T-helper 1 cell treated with Interleukin-12 subunit alpha and Interleukin-12 subunit beta and Interleukin-4 antibody, amounts not matched to agents 30 ng/mL and 1 ng/mL, for 36 hours (primary cell): ENCODE data around the gene EDAR. TPM values are rescaled to one million over a fixed set of nuclear protein-coding genes. Genes with fewer than 3 reads are reported as not detected.

ENCODE experiments used
- intact Hi-C: fragments of 100-400 bp; cut with micrococcal nuclease; formaldehyde crosslinking; loops from one replicate; pipeline ENCODE4 v1.15.1; 2024
- total RNA-seq: library from RNA; stranded (reverse); gene quantifications from 2 replicates; pipeline ENCODE4 v1.2.3, GENCODE V29; 2022

The EDAR gene
- total RNA-seq, 1 donor from 2014 or later: 0.07 TPM

DNA sequence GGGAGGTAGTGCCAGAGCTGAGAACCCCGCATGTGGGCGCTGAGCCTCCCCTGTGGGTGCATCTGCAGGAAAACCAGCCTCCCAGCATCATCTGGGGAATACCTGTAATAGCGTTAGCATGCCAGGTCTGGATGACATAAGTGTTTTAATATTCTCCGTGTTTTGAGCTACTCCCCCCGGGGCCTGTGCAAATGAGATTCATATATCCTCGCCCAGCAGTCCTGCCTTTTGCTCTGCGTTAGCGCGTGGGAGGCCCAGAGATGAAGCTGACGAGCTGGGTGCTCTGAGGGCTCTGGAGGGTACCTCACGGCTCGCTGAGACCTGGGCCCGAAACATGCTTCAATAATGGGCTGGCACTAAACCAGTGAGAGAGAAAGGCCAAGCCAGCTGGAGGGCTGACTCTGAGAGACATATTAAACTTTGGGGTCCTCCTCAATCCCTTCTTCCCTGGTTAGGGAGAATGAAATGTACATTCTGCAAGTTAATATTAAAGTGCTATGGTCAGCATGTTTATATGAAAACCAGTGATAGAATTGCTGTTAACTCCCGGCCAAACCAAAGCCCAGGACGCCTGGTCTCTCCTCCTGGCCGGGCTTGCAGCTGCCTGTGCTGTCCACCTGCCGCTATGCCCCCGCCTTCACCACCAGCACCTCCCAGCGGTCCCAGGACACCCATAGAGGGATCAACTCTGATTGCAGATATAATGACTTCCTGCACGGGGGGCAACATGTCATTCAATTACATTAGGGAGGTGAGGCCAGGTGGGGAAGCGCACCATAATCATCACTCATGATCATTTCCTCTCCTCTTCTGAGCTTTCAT is 77.0 kb downstream of the EDAR start:
- intact Hi-C loops: no loop called here

DNA sequence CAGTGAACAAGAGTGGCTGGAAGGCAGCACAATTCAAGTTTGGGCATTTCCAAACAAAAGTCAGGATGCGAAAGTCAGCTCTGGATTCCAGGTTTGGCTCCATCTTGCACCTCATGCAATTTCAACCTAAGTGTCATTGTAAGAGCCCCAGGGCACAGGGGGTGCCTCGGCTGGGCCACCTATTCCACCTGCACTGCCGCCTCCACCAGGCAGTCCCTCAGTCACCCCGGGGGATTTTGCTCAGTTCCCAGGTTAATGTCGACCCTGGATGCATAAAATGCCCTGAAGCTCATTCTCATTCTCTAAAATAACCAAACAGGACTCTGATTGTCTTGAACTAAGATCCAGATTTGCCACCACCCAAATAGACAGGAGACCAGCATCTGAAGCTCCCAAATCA is 77.6 kb downstream of the EDAR start:
- intact Hi-C loops: no loop called here

DNA sequence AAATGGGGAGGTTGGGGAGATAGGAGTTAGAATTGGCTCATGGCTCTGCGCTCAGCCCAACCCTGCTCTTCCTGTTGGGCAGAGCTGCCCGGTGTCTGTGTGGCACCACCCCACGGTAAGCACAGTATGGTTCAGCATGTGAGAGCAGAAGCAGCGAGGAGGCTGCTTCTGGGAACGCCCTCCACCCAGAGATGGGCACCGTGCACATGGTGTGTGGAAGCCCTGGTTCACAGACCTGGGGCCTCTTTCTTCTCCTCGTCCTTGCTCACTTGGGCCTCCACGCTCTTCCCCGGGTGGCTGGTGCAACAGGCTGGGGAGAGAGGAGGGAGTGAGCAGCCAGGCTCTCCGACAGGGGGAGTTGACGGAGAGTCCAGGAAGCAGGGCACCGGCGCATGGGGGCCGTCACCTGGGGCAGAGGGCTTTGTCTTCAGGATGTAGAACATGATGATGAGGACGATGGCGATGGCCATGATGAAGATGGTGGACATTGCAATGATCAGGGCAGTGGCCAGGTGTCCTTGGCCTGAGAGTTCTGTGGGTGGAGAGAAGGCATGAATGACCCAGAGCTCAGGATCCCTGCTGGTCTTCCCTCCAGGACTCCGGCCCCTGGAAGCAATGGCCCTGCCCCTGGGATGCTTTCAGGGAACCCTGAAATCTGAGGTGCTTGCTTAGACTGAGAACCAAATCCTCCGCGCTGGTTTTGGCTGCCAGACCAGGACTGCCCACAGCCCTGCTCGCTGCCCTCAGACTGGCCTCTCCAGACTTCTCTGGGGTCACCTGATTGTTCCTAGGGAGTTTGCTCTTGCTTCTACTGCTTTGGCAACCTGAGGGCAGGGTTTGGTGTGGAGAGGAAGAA is 78.3 kb downstream of the EDAR start:
- intact Hi-C loops: no loop called here

DNA sequence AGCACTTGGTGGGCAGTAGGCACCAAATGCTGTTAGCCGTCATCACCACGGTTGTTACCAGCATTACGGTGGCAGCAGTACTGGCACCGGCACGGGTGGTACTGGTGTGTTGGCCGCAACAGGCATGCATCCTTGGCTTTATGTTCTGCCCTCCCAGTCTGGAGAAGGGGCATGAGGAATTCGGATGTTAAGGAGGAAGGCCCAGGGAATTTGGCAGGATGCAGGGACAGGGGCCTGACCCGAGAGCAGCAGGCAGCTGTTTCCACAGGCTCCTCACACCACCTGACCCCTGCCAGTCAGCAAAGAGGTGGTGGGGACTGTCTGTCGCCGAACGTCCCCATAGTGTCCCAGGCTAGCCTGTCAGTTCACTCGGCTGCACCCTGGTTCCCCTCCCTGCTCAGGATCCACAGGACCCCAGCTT is 79.0 kb downstream of the EDAR start:
- intact Hi-C loops: no loop called here

DNA sequence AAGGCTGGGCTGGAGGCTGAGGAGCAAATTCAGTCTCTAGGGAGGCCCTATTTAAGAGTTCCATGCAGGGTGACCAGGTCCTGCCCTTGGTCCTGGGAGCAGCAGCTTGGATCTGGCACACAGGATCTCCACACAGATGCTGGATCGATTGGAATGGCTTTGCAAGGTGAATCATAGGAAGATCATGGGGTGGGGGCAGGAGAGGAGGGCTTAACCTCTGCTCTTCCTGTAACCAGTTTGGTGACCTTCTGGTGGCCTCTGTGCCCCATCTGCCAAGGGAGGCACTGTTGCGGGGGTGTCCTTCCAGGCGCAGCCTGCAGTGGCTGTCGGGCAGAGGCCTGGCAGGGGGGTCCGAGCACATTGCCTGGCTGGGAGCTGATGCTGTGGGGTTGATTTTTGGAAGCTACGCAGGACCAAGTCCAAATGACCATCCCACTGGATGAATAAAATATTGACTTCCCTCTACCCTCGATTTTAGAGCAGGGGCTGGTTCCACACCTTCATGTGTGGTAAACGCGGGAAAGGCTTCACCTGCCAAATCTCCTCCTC is 79.7 kb downstream of the EDAR start:
- intact Hi-C loops: no loop called here

DNA sequence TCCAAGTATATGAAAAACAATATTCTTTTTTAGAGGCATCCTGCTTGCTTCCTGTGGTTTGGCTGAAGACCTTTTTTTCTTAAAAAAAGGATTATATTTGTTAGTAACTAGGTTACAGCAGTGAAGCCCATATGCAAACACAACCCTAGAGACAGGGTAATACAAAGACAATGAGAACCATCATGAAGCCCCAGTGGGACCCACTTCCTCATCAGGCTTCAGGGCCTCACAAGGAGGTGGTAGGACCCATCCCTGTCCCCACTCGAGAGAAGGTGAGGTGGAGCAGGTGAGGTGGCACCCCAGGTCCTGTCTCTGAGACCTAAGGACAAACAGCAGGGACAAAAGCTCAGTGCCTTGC is 80.3 kb downstream of the EDAR start:
- intact Hi-C loops: no loop called here

DNA sequence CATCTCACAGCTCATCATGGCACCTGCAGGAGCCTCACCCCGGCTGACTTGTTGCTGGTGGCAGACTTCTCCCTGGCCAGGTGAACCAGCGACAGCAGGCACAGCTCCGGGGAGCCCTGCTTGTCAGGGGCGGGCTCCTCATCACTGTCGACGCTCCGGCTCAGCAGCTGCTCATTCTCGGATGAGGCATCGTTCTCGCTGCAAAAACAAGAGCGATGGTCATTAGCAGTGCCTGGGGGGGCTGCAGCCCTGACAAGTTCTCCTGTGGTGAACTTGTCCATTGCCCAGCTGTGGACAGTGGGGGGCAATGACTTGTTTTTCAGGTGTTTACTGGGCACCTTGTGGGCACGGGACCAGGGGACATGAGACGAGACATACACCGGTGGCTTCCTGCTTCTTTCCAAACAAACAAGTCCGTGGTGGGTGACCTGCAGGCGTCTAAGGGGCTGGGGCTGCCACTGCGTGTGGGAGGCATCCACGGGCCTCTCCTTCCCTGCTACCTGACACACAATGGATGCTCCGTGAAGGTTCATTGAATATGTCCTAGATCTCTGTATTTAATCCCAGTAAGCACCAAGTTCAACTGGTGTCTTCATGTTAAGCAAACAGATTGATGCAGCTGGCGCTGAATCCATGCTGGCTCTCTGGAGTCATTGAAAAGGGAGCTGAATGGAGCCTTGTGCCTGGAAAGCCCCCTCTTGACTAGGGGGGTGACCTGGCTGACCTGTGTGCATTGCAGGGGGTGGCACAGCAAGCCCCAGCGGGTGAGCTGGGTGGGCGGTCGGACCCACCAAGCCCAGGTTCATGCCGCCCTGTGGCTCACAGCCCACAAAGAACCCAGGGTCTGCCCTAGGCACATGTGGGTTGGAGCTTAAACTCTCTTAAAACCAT is 81.0 kb downstream of the EDAR start:
- intact Hi-C loops: no loop called here

DNA sequence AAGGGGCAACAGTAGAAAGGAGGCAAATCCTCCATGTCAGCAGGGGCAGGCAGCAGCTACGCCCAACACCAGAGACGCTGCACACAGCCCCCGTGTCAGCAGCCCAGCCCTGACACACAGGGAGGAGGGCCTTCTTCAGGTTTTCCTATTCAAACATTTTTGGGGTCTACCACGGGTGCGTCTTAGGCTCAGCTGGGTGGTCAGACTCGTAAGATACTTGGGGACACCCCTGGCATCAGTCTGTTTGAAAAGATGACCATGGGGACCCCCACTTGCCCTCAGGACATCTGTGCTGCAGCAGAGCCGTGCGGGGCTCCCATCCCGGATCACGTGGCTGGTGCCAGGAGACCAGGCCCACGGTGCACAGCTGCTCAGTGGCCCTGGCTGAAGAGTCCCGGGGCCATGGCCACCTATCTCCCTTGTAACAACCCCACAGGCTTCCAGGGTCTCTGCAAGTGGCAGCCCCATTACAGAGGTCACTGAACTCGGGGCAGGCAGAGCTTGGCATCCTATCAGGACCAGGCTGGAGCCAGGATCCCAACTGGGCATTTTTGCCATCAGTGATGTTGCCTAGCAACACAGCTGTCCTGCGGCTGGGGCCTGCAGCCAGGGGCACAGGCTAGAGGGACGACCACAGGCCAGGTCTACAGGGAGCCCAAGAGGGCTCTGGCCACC is 82.5 kb downstream of the EDAR start:
- intact Hi-C loops: no loop called here

DNA sequence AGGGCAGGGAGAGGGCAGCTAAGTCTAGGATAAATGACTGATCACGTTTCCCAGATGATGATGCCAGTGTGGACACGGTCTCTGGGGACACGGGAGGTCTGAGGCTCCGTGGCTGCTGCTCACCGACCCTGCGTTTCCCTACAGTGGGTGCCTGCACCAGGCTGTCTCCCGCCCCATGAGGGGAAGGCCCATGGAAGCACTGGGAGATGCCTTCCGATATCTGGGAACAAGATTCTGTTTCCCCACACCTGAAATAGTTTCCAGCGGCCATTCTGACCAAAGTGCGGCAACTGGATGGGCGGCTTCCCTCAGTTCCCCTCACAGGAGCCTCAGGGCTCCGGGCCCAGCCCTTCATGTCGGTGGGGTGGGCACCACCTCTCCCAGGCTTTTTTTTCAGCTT is 83.1 kb downstream of the EDAR start:
- intact Hi-C loops: no loop called here

DNA sequence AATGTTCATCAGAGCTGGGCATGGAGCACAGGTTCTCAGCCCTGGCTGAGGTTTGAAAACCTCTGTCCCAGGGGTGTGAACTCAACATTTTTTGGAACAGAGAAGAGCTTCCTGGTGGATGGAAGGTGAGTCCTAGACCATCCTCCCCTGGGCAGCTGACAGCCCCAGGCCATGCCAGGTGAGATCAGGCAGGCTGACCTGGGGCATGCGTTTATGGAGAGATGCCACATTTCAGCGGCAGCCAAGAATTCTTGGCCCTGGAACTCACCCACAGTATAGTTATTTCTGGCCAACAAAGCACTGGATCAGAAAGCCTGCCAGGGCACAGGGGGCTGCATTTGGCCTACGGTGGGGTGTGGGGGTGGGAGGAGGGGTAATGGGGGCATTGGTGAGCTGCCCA is 83.8 kb downstream of the EDAR start:
- intact Hi-C loops: no loop called here

DNA sequence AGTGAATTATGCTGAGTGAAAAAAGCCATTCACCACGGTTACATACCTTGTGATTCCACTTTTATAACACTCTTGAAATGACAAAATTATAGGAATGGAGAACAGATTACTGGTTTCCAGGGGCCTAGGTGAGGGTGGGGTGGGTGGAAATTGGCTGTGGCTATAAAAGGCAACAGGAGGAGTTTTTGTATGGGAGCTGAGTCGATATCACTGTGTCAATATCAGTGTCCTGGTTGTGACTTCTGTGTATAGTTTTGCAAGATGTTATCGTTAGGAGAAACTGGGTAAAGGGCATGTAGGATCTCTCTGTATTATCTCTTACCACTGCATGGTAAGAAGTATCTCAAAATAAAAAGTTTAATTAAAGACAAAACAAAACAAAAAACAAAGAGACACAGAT is 84.3 kb downstream of the EDAR start:
- intact Hi-C loops: no loop called here

DNA sequence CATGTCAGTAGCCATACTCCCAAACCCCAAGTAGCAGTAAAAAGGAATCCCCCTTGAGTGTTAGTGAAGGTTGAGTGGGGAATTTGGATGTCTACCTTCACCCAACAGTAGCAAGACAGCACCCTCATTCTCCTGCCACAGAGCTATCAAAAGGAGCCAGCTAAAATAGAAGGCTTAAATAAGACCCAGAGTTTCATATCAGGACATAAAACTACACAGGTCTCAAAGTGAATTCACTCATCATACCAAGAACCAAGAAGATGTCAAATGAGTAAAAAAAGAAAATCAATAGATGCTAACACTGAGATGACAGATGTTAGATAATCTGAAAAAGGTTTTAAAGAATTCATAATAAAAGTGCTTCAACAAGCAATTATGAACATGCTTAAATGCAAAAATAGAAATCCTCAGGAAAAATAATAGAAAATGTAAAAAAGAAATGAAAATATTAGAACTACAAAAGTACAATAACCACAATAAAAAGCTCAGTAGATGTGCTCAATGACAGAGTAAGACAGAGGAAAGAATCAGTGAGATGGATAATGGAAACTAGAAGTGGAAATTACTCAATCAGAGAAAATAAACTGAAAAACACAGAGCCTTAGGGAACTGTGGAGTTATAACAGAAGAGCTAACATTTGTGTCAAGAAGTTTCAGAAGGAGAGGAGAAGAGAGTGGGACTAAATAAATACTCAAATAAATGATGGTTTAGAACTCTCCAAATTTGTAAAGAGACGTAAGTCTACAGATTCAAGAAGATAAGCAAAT is 90.5 kb downstream of the EDAR start:
- intact Hi-C loops: no loop called here

DNA sequence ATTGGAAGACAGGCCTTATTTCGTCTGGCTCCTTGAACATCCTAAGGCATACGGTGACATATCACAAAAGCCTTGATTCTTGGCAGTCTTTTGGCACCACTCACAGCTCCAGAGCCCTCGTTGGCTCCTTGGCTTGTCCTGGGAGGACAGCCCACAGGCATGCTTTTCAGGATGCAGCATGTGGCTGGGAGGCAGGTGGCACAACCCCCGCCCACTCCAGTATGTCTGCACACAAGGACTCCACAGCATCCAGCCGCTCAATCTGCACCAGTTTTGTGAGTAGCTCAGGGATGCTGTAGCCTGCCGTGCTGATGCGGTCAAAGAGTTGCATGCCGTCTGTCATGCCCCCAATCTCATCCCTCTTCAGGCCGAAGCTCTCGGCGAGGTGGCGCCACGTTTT is 92.3 kb downstream of the EDAR start:
- intact Hi-C loops: no loop called here

DNA sequence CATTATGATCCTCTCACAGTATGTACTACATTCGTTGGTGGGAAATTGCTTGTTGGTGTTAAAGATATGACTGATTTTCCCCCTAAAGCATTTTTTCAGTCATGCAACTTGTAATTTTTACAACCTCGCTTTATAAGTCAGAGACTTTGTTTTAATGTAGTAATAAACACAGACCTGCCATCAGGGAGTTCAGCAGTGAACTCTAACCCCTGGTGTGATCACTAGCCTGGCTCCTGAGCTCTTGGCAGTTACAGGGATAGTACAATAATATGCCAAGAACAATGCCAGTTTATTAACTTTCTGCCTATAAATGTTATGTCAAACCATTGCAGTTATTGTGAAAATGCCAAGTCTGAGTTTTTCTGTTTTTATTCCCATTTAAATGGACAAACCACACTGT is 93.8 kb downstream of the EDAR start:
- intact Hi-C loops: no loop called here

DNA sequence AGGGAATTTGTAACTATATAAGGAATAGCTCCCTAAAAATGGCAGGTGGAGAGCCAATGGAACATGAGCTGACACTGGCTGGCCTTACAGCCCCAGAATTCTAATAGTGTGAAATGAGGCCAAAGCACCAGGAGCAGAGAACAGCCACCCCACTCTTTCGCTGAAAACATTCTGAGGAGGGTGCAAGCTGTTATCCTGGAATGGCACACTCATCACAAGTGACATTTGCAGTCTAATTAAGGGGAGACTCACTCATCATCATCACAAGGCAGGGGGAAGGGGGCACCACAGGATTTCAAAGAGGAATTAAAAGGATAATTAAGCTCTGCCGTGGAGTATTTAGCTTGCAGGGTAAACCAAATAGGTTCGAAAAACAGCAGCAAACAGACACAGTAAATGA is 94.3 kb downstream of the EDAR start:
- intact Hi-C loops: no loop called here

DNA sequence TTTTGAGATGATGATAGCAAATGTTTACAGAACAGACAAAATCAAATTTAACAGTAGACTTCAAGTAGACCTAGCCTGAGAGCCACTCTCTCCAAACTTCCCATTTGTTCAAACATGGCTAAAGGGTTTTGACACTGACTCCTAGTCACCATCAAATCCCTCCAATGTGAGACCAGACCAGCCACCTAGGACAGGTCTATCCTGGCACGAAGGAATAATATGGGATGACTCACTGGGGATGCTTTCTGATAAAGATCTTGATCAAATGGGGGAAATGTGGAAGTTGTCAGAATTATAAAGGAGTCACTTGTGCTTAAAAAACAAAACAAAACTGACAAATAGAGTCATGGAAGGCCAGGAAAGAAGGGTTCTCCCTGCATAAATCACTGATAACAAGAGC is 95.7 kb downstream of the EDAR start:
- intact Hi-C loops: no loop called here

DNA sequence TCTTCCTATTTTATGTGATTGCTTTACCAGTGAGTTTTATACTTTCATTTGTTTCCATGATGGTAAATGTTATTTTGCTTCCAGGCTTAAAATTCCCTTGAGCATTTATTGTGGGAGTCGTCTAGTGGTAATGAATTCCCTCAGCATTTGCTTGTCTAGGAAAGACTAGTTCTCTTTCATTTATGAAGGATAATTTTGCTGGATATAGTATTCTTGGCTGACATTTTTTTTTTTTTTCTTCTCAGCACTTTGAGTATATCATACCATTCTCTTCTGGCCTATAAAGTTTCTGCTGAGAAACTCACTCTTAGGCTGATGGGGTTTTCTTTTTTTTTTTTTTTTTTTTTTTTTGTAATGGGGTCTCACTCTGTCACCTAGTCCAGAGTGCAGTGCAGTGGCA is 99.1 kb downstream of the EDAR start:
- intact Hi-C loops: no loop called here

DNA sequence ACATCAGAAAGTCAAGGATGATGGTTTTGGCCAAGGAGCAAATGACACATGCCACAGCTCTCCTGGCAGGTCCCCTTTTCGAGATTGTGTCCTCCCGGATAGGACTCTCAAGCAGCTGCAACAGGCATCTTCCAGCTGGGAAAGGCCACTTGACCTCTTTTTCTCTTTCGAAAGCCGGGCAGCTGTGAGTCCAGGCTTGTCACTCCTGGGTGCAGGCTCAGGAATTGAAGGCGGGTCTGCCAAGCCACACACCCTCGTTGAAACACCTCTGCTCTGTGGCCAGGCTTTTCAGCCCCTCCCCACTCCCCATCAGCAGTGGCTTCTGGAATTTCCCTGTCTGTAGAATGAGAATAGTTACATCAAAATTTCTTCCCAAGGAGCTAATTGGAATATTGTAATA is 104.4 kb downstream of the EDAR start:
- intact Hi-C loops: no loop called here

DNA sequence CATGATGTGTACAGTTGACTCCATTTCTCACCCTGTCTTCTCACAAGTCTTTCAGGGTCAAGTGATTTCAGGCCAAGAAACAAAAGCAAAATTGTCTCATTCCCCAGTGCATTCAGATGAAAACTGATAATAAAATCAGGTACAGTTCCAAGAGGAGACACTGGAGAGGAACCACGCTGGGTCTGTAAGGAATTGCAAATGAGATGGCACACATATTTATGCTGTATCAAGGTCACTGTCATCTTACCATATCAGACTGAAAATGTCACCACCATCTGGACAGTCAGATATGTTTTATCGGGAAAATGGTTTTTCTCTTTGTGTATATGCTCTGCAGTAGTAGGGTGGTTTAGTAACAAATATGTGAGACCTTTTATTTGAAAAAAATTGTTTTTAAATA is 110.7 kb downstream of the EDAR start:
- intact Hi-C loops: no loop called here

DNA sequence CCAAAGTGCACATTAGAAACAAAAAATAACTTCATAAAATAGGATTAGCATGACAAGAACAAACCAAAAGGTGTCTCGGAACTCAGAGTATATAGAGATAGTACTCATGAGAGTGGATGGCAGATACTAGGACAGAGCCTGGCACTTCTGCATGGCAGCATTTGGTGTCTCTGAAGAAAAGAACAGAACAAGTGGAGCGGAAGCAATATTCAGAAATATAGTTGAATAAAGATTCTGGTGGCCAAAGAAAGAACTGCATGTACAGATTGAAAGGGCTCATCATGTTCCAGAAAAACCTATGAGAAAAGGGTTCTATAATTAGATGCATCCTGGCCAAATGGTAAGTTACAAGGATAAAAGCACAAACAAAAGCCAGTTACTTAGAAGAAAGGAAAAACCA is 111.5 kb downstream of the EDAR start:
- intact Hi-C loops: no loop called here
